ENCODE data around the gene BACE1.

The BACE1 gene

GRCh38 chr11:117319214-117319840 is 3.3 kb upstream of the BACE1 start:
- TF ChIP-seq CTCF (IDR thresholded peaks at IDR 0.05; ENCODE audit: insufficient read depth, low read length, missing control alignments) = no peak
- CTCF ChIA-PET = interaction anchor here (0.8 to 2.1 kb wide), 3 partner anchors 80 to 92 kb away, joined by 3 to 5 read pairs (median 4); no protein-coding TSS in a partner anchor
- H3K4me3 ChIP-seq (ENCODE audit: low read depth, low read length) = no peak overlapping the region
- peak; percentile 57 for DNase-seq (ENCODE audit: low read depth, low spot score)
- POLR2A ChIA-PET = interaction anchor here (0.8 kb wide), 1 partner anchor 8 kb away, joined by 3 read pairs; the partner anchor contains the start of gene CEP164

GRCh38 chr11:117318738-117319137 is 2.7 kb upstream of the BACE1 start:
- ChIA-PET POLR2A (interaction anchor here (0.8 kb wide), 1 partner anchor 9 kb away, joined by 3 read pairs; the partner anchor contains the start of gene CEP164), CTCF (interaction anchor here (0.7 to 2.1 kb wide), 4 partner anchors 24 to 91 kb away, joined by 3 to 5 read pairs (median 4); no protein-coding TSS in a partner anchor)
- no peak for DNase-seq (ENCODE audit: low read depth, low spot score)
- no peak for TF ChIP-seq CTCF (IDR thresholded peaks at IDR 0.05; ENCODE audit: insufficient read depth, low read length, missing control alignments)
- H3K4me3 ChIP-seq (ENCODE audit: low read depth, low read length) = no peak overlapping the region

- DNase-seq (ENCODE audit: low read depth, low spot score) = no peak
- H3K4me3 ChIP-seq (ENCODE audit: low read depth, low read length) = peak overlapping the region; percentile 71
- ChIA-PET POLR2A (interaction anchor here (1.4 kb wide), 1 partner anchor 12 kb away, joined by 3 read pairs; no protein-coding TSS in a partner anchor), CTCF (interaction anchor here (0.7 to 2.7 kb wide), 10 partner anchors 11 to 118 kb away, joined by 3 to 9 read pairs (median 4); partner anchors contain the start of gene CEP164)
- no peak for TF ChIP-seq CTCF (IDR thresholded peaks at IDR 0.05; ENCODE audit: insufficient read depth, low read length, missing control alignments)
These were observed 515 bp downstream of the BACE1 start for GRCh38 chr11:117315285-117316196.

- no peak for TF ChIP-seq CTCF (IDR thresholded peaks at IDR 0.05; ENCODE audit: insufficient read depth, low read length, missing control alignments)
- ChIA-PET POLR2A (interaction anchor here (1.4 kb wide), 1 partner anchor 11 kb away, joined by 3 read pairs; no protein-coding TSS in a partner anchor), CTCF (interaction anchor here (0.7 to 2.7 kb wide), 7 partner anchors 11 to 117 kb away, joined by 3 to 9 read pairs (median 3); partner anchors contain the start of gene CEP164)
- H3K4me3 ChIP-seq (ENCODE audit: low read depth, low read length) = peak overlapping the region; percentile 71
- no peak for DNase-seq (ENCODE audit: low read depth, low spot score)
These were observed 1.2 kb downstream of the BACE1 start for GRCh38 chr11:117314840-117315239.

GRCh38 chr11:117313828-117314768 is 2.0 kb downstream of the BACE1 start:
- ChIA-PET POLR2A (no interaction called here), CTCF (interaction anchor here (1.2 kb wide), 1 partner anchor 50 kb away, joined by 3 read pairs; no protein-coding TSS in a partner anchor)
- TF ChIP-seq CTCF (IDR thresholded peaks at IDR 0.05; ENCODE audit: insufficient read depth, low read length, missing control alignments) = no peak
- DNase-seq (ENCODE audit: low read depth, low spot score) = no peak
- H3K4me3 ChIP-seq (ENCODE audit: low read depth, low read length) = peak overlapping the region; percentile 71

Data from AG04449 (cell line).